PFSK-1 (cell line): ENCODE results near the gene KXD1.

Experiments used
- POLR2AphosphoS5 ChIP-seq: IDR thresholded peaks from 2 replicates; pipeline ENCODE4 v1.6.1; 2012; ENCODE audit warnings: low read depth, mild to moderate bottlenecking, control low read depth, low read length, moderate library complexity
- REST ChIP-seq, 2 experiments: IDR thresholded peaks; 2 replicates each; pipeline versions ENCODE4 v1.6.1 to v1.8.0; 2011 to 2012; ENCODE audit warnings: low read depth in 2 of 2, low read length in 2 of 2, control low read depth in 1 of 2, inconsistent platforms in 1 of 2, mild to moderate bottlenecking in 1 of 2, moderate library complexity in 1 of 2; ENCODE audit not compliant: insufficient read depth in 1 of 2

- TF ChIP-seq REST (IDR thresholded peaks at IDR 0.05; ENCODE audit: insufficient read depth in 1 of 2, low read depth in 2 of 2, low read length in 2 of 2) (no peak), POLR2AphosphoS5 (no peak)
These were observed 55.3 kb downstream of the KXD1 start, which contains the start of gene TMEM59L for GRCh38 chr19:18612772-18613588.
